Measurements from ENCODE around the gene NT5M.

DNA sequence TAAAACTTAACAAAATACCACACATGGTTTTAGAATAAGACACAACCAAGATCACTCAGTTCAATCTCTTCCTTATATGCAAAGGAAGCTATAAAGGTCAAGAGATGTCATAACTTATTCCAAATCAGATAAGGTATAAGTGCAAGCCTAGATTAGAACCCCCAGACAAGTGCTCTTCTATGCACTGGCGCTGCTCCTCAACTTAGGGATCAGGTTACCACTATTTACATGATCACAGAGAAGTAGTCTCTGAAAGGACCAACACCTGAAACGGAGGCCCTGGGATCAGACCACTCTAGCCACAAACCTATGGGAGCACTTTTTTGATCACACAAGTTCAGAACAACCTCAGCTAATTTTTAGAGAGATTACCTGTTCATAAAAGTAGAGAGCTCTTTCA is 38.7 kb upstream of the NT5M start:
- no peak for TF ChIP-seq EZH2phosphoT487 (IDR thresholded peaks at IDR 0.05; ENCODE audit: borderline replicate concordance)
- TF ChIP-seq, protein P1, sequence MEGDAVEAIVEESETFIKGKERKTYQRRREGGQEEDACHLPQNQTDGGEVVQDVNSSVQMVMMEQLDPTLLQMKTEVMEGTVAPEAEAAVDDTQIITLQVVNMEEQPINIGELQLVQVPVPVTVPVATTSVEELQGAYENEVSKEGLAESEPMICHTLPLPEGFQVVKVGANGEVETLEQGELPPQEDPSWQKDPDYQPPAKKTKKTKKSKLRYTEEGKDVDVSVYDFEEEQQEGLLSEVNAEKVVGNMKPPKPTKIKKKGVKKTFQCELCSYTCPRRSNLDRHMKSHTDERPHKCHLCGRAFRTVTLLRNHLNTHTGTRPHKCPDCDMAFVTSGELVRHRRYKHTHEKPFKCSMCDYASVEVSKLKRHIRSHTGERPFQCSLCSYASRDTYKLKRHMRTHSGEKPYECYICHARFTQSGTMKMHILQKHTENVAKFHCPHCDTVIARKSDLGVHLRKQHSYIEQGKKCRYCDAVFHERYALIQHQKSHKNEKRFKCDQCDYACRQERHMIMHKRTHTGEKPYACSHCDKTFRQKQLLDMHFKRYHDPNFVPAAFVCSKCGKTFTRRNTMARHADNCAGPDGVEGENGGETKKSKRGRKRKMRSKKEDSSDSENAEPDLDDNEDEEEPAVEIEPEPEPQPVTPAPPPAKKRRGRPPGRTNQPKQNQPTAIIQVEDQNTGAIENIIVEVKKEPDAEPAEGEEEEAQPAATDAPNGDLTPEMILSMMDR (conservative IDR thresholded peaks at IDR 0.05; ENCODE audit: low read length): no peak
